ENCODE measurements around the gene PCDHB14.
"Not testable (repeated sequence)": the region's sequence is repeated elsewhere in the genome, so short reads cannot be mapped to it uniquely, and the experiment has no call there.

Gene PCDHB14

GRCh38 chr5:141234109-141234667 is 11.0 kb downstream of the PCDHB14 start:
- in situ Hi-C loops (cut with HindIII; ENCODE audit: low pct_unique_long_range_greater_than_20kb, low sequenced_read_pairs), result no loop called here
- no peak for DNase-seq (ENCODE audit: low read depth in 1 of 2, low spot score in 1 of 2)
- no peak for TF ChIP-seq JUND (IDR thresholded peaks at IDR 0.05; ENCODE audit: low read depth)

GRCh38 chr5:141235922-141236321 is 12.8 kb downstream of the PCDHB14 start:
- DNase-seq (ENCODE audit: low read depth in 1 of 2, low spot score in 1 of 2); in situ Hi-C loops (cut with HindIII; ENCODE audit: low pct_unique_long_range_greater_than_20kb, low sequenced_read_pairs): not testable (repeated sequence)

- DNase-seq (ENCODE audit: low read depth in 1 of 2, low spot score in 1 of 2), result no peak
- in situ Hi-C loops (cut with HindIII; ENCODE audit: low pct_unique_long_range_greater_than_20kb, low sequenced_read_pairs), result no loop called here
- TF ChIP-seq JUND (IDR thresholded peaks at IDR 0.05; ENCODE audit: low read depth), result no peak
Observed at GRCh38 chr5:141236516-141237313, 13.6 kb downstream of the PCDHB14 start.

- no peak for DNase-seq (ENCODE audit: low read depth in 1 of 2, low spot score in 1 of 2)
- in situ Hi-C loops (cut with HindIII; ENCODE audit: low pct_unique_long_range_greater_than_20kb, low sequenced_read_pairs), result no loop called here
- no peak for TF ChIP-seq JUND (IDR thresholded peaks at IDR 0.05; ENCODE audit: low read depth)
Observed at GRCh38 chr5:141241496-141241895, 18.4 kb downstream of the PCDHB14 start.

GRCh38 chr5:141245250-141245717 is 22.1 kb downstream of the PCDHB14 start, which contains the start of gene PCDHB15:
PCDHB15 (plus strand) TSS chr5:141245395; CDS start chr5:141245579, 184 bp downstream.
- in situ Hi-C loops (cut with HindIII; ENCODE audit: low pct_unique_long_range_greater_than_20kb, low sequenced_read_pairs), result no loop called here
- TF ChIP-seq JUND (IDR thresholded peaks at IDR 0.05; ENCODE audit: low read depth), result no peak
- peak in 1 of 2 experiments; percentile 55 for DNase-seq (ENCODE audit: low read depth in 1 of 2, low spot score in 1 of 2)

GRCh38 chr5:141246971-141247370 is 23.8 kb downstream of the PCDHB14 start:
- in situ Hi-C loops (cut with HindIII; ENCODE audit: low pct_unique_long_range_greater_than_20kb, low sequenced_read_pairs), result not testable (repeated sequence)

GRCh38 chr5:141247434-141247833 is 24.3 kb downstream of the PCDHB14 start:
- in situ Hi-C loops (cut with HindIII; ENCODE audit: low pct_unique_long_range_greater_than_20kb, low sequenced_read_pairs); DNase-seq (ENCODE audit: low read depth in 1 of 2, low spot score in 1 of 2): not testable (repeated sequence)

More at GRCh38 chr5:141246971-141247370, 23.8 kb downstream of the PCDHB14 start:
- DNase-seq (ENCODE audit: low read depth in 1 of 2, low spot score in 1 of 2), result not testable (repeated sequence)

- no peak for TF ChIP-seq JUND (IDR thresholded peaks at IDR 0.05; ENCODE audit: low read depth)
- in situ Hi-C loops (cut with HindIII; ENCODE audit: low pct_unique_long_range_greater_than_20kb, low sequenced_read_pairs), result no loop called here
- no peak for DNase-seq (ENCODE audit: low read depth in 1 of 2, low spot score in 1 of 2)
Observed at GRCh38 chr5:141250576-141250975, 27.4 kb downstream of the PCDHB14 start.

- no peak for TF ChIP-seq JUND (IDR thresholded peaks at IDR 0.05; ENCODE audit: low read depth)
- DNase-seq (ENCODE audit: low read depth in 1 of 2, low spot score in 1 of 2), result no peak
- in situ Hi-C loops (cut with HindIII; ENCODE audit: low pct_unique_long_range_greater_than_20kb, low sequenced_read_pairs), result no loop called here
Observed at GRCh38 chr5:141258464-141258863, 35.3 kb downstream of the PCDHB14 start.

GRCh38 chr5:141258948-141259347 is 35.8 kb downstream of the PCDHB14 start:
- no peak for TF ChIP-seq JUND (IDR thresholded peaks at IDR 0.05; ENCODE audit: low read depth)
- in situ Hi-C loops (cut with HindIII; ENCODE audit: low pct_unique_long_range_greater_than_20kb, low sequenced_read_pairs), result no loop called here

GRCh38 chr5:141260458-141261237 is 37.5 kb downstream of the PCDHB14 start:
- no peak for TF ChIP-seq JUND (IDR thresholded peaks at IDR 0.05; ENCODE audit: low read depth)
- in situ Hi-C loops (cut with HindIII; ENCODE audit: low pct_unique_long_range_greater_than_20kb, low sequenced_read_pairs), result no loop called here
- DNase-seq (ENCODE audit: low read depth in 1 of 2, low spot score in 1 of 2), result peak in 1 of 2 experiments; percentile 51

More at GRCh38 chr5:141258948-141259347, 35.8 kb downstream of the PCDHB14 start:
- no peak for DNase-seq (ENCODE audit: low read depth in 1 of 2, low spot score in 1 of 2)

GRCh38 chr5:141261238-141261546 is 38.0 kb downstream of the PCDHB14 start:
- in situ Hi-C loops (cut with HindIII; ENCODE audit: low pct_unique_long_range_greater_than_20kb, low sequenced_read_pairs), result no loop called here
- DNase-seq (ENCODE audit: low read depth in 1 of 2, low spot score in 1 of 2), result no peak
- TF ChIP-seq JUND (IDR thresholded peaks at IDR 0.05; ENCODE audit: low read depth), result no peak

GRCh38 chr5:141269195-141269594 is 46.1 kb downstream of the PCDHB14 start:
- TF ChIP-seq JUND (IDR thresholded peaks at IDR 0.05; ENCODE audit: low read depth), result no peak
- no peak for DNase-seq (ENCODE audit: low read depth in 1 of 2, low spot score in 1 of 2)
- in situ Hi-C loops (cut with HindIII; ENCODE audit: low pct_unique_long_range_greater_than_20kb, low sequenced_read_pairs), result no loop called here
